Vagina (tissue), 2 donors: ENCODE data around the gene PTPRCAP. TPM values are rescaled to one million over a fixed set of nuclear protein-coding genes. Genes with fewer than 3 reads are reported as not detected.

Experiments
- DNase-seq, 2 donors: peaks; one replicate each; pipeline ENCODE4 v3.0.0-alpha.2; 2017; ENCODE audit errors: extremely low spot score in 2 of 2
- H3K27ac ChIP-seq: fragments of 200-600 bp; sonication (generic); one replicate; pipeline ENCODE4 v1.5.1; 2019
- H3K27me3 ChIP-seq: fragments of 200-600 bp; sonication (generic); one replicate; pipeline ENCODE4 v1.5.1; 2019
- H3K36me3 ChIP-seq, 2 donors: fragments of 200-600 bp; sonication (generic); one replicate each; pipeline ENCODE4 v1.5.1; 2017 to 2019
- H3K4me1 ChIP-seq: fragments of 200-600 bp; sonication (generic); one replicate; pipeline ENCODE4 v1.5.1; 2019
- H3K4me3 ChIP-seq, 2 donors: fragments of 200-600 bp; sonication (generic); 1 replicate in 1 of 2; 2 replicates in 1 of 2; pipeline ENCODE4 v1.5.1; 2016 to 2019
- H3K9me3 ChIP-seq: fragments of 200-600 bp; sonication (generic); one replicate; pipeline ENCODE4 v1.5.1; 2019
- CTCF ChIP-seq, 3 experiments: fragments of 450-650 bp in 2 of 3; fragments of 200-600 bp in 1 of 3; sonication (generic) in 1 of 3; IDR thresholded peaks; one replicate each; pipeline ENCODE4 v1.5.1; 2017 to 2019; ENCODE audit warnings: antibody characterized with exemption in 3 of 3, mild to moderate bottlenecking in 2 of 3, moderate library complexity in 2 of 3
- POLR2A ChIP-seq, 2 donors: fragments of 450-650 bp; IDR thresholded peaks; one replicate each; pipeline ENCODE4 v1.6.1; 2017; ENCODE audit warnings: antibody characterized with exemption in 2 of 2, mild to moderate bottlenecking in 2 of 2, moderate library complexity in 2 of 2
- POLR2AphosphoS5 ChIP-seq, 2 donors: sonication (generic); formaldehyde crosslinking; IDR thresholded peaks; one replicate each; pipeline ENCODE4 v1.9.0; 2017; ENCODE audit warnings: antibody characterized with exemption in 2 of 2, mild to moderate bottlenecking in 2 of 2, low read depth in 1 of 2; ENCODE audit not compliant: insufficient read depth in 1 of 2
- intact Hi-C: fragments of 100-400 bp; cut with DNase I; formaldehyde crosslinking; loops from one replicate; pipeline ENCODE4 v1.15.1; 2023
- total RNA-seq: library from RNA; depleted of rRNA; stranded (reverse); fragments of >200 nt; gene quantifications from one replicate; pipeline ENCODE4 v1.2.3, GENCODE V29; 2016

Gene PTPRCAP
- total RNA-seq, 1 donor from 2014 or later, result 18.2 TPM

- Histone ChIP-seq H3K36me3 (peaks cover 0 to 59% of the 10 kb centered on the region in 2 donors), H3K4me1 (peaks cover 41% of the 10 kb centered on the region), H3K9me3 (no peaks in the 10 kb centered on the region), H3K4me3 (peak overlapping the region in 1 of 2 donors; percentile 32), H3K27ac (no peak overlapping the region), H3K27me3 (no peaks in the 10 kb centered on the region)
- TF ChIP-seq POLR2A (IDR thresholded peaks at IDR 0.05) (no peak), CTCF (IDR thresholded peaks at IDR 0.05) (no peak), POLR2AphosphoS5 (IDR thresholded peaks at IDR 0.05; ENCODE audit: insufficient read depth in 1 of 2, low read depth in 1 of 2) (no peak)
- intact Hi-C loops, result no loop called here
- DNase-seq, result no peak
Measured at GRCh38 chr11:67435727-67436458, 1.6 kb downstream of the PTPRCAP start.

GRCh38 chr11:67435031-67435726 is 2.3 kb downstream of the PTPRCAP start:
- no peak overlapping the region for H3K27ac ChIP-seq

GRCh38 chr11:67434395-67434881 is 3.0 kb downstream of the PTPRCAP start:
- no peaks in the 10 kb centered on the region for H3K27me3 ChIP-seq
- no peak overlapping the region for H3K4me3 ChIP-seq
- no peak for DNase-seq
- no peak overlapping the region for H3K27ac ChIP-seq
- TF ChIP-seq POLR2A (IDR thresholded peaks at IDR 0.05) (no peak), CTCF (IDR thresholded peaks at IDR 0.05) (no peak), POLR2AphosphoS5 (IDR thresholded peaks at IDR 0.05; ENCODE audit: insufficient read depth in 1 of 2, low read depth in 1 of 2) (no peak)
- H3K36me3 ChIP-seq, result peaks cover 0 to 45% of the 10 kb centered on the region in 2 donors
- intact Hi-C loops, result no loop called here
- H3K4me1 ChIP-seq, result peaks cover 39% of the 10 kb centered on the region
- H3K9me3 ChIP-seq, result no peaks in the 10 kb centered on the region

More at GRCh38 chr11:67435031-67435726, 2.3 kb downstream of the PTPRCAP start:
- no peaks in the 10 kb centered on the region for H3K27me3 ChIP-seq
- no peak for DNase-seq
- H3K9me3 ChIP-seq, result no peaks in the 10 kb centered on the region
- TF ChIP-seq POLR2AphosphoS5 (IDR thresholded peaks at IDR 0.05; ENCODE audit: insufficient read depth in 1 of 2, low read depth in 1 of 2) (no peak), POLR2A (IDR thresholded peaks at IDR 0.05) (no peak), CTCF (IDR thresholded peaks at IDR 0.05) (no peak)
- H3K36me3 ChIP-seq, result peaks cover 0 to 52% of the 10 kb centered on the region in 2 donors
- intact Hi-C loops, result no loop called here
- peaks cover 39% of the 10 kb centered on the region for H3K4me1 ChIP-seq
- H3K4me3 ChIP-seq, result no peak overlapping the region

- Histone ChIP-seq H3K4me3 (no peak overlapping the region), H3K4me1 (peaks cover 41% of the 10 kb centered on the region), H3K9me3 (no peaks in the 10 kb centered on the region), H3K27ac (no peak overlapping the region), H3K27me3 (no peaks in the 10 kb centered on the region), H3K36me3 (peaks cover 0 to 43% of the 10 kb centered on the region in 2 donors)
- TF ChIP-seq POLR2AphosphoS5 (IDR thresholded peaks at IDR 0.05; ENCODE audit: insufficient read depth in 1 of 2, low read depth in 1 of 2) (no peak), POLR2A (IDR thresholded peaks at IDR 0.05) (no peak)
- intact Hi-C loops, result no loop called here
- no peak for DNase-seq
Measured at GRCh38 chr11:67433536-67434394, 3.7 kb downstream of the PTPRCAP start.
